Activated CD8-positive, alpha-beta T cell treated with anti-CD3 and anti-CD28 coated beads for 36 hours (primary cell): ENCODE measurements around the gene CYP26C1. TPM values are rescaled to one million over a fixed set of nuclear protein-coding genes. Genes with fewer than 3 reads are reported as not detected.
"Not testable (repeated sequence)": the region's sequence is repeated elsewhere in the genome, so short reads cannot be mapped to it uniquely, and the experiment has no call there.

Experiments
- ATAC-seq: fragments of 200-7000 bp; cut with Tn5 transposase; one replicate; pipeline ENCODE4 v1.10.0; 2021; ENCODE audit warnings: mild to moderate bottlenecking, moderate library complexity
- CTCF ChIA-PET: fragments of 350-600 bp; sonication (Branson Sonifier 250); formaldehyde crosslinking; loops from one replicate; lab custom pipeline; 2021; ENCODE audit warnings: antibody characterized with exemption; lab: Charles Lee
- POLR2A ChIA-PET: fragments of 350-600 bp; sonication (Branson Sonifier 250); formaldehyde crosslinking; loops from one replicate; lab custom pipeline; 2021; ENCODE audit warnings: antibody characterized with exemption; lab: Charles Lee
- DNase-seq: peaks from one replicate; pipeline ENCODE4 v3.0.0-alpha.2; 2020
- H3K27ac Mint-ChIP-seq: one replicate; pipeline ENCODE4 v1.8.0; 2021; ENCODE audit warnings: mild to moderate bottlenecking, mixed read lengths
- H3K27me3 Mint-ChIP-seq: one replicate; pipeline ENCODE4 v1.8.0; 2021; ENCODE audit warnings: mixed read lengths
- H3K36me3 Mint-ChIP-seq: one replicate; pipeline ENCODE4 v1.8.0; 2021; ENCODE audit warnings: low read depth, mixed read lengths
- H3K4me1 Mint-ChIP-seq: one replicate; pipeline ENCODE4 v1.8.0; 2021; ENCODE audit warnings: low read depth, mixed read lengths
- H3K4me3 Mint-ChIP-seq: one replicate; pipeline ENCODE4 v1.8.0; 2021; ENCODE audit warnings: mild to moderate bottlenecking, moderate library complexity, mixed read lengths
- H3K9me3 Mint-ChIP-seq: one replicate; pipeline ENCODE4 v1.8.0; 2021; ENCODE audit warnings: mixed read lengths
- CTCF ChIP-seq: fragments of 200-600 bp; IDR thresholded peaks from one replicate; pipeline ENCODE4 v1.8.0; 2022; ENCODE audit warnings: antibody characterized with exemption, mild to moderate bottlenecking
- intact Hi-C: fragments of 100-400 bp; cut with micrococcal nuclease; formaldehyde crosslinking; loops from one replicate; pipeline ENCODE4 v1.10.0; 2022
- total RNA-seq, 2 experiments: library from RNA; stranded (reverse); gene quantifications; one replicate each; pipeline ENCODE4 v1.2.3, GENCODE V29; 2021

Gene CYP26C1
- total RNA-seq, 2 experiments from 2014 or later = not detected

GRCh38 chr10:93097386-93097785, 36.8 kb downstream of the CYP26C1 start:
- TF ChIP-seq CTCF = no peak
- Mint-ChIP-seq H3K27me3 (no peaks in the 10 kb centered on the region), H3K36me3 (no peaks in the 10 kb centered on the region), H3K27ac (no peak overlapping the region), H3K4me3 (no peak overlapping the region), H3K4me1 (no peaks in the 10 kb centered on the region), H3K9me3 (no peaks in the 10 kb centered on the region)
- DNase-seq (no peak), ATAC-seq (no peak)
- ChIA-PET CTCF (no interaction called here), POLR2A (no interaction called here)
- intact Hi-C loops = no loop called here

GRCh38 chr10:93098816-93099215, 38.2 kb downstream of the CYP26C1 start:
- TF ChIP-seq CTCF = no peak
- CTCF ChIA-PET = no interaction called here
- H3K4me1 Mint-ChIP-seq = no peaks in the 10 kb centered on the region
- peaks cover 1% of the 10 kb centered on the region for H3K27me3 Mint-ChIP-seq
- peaks cover 3% of the 10 kb centered on the region for H3K9me3 Mint-ChIP-seq
- intact Hi-C loops = no loop called here
- no peak overlapping the region for H3K4me3 Mint-ChIP-seq
- H3K36me3 Mint-ChIP-seq = no peaks in the 10 kb centered on the region
- no peak overlapping the region for H3K27ac Mint-ChIP-seq
- no peak for DNase-seq
- POLR2A ChIA-PET = interaction anchor here (1.1 kb wide), 1 partner anchor 12 kb away, joined by 3 read pairs; no protein-coding TSS in a partner anchor
- ATAC-seq = no peak

GRCh38 chr10:93099670-93100069, 39.1 kb downstream of the CYP26C1 start:
- DNase-seq (no peak), ATAC-seq (no peak)
- Mint-ChIP-seq H3K36me3 (no peaks in the 10 kb centered on the region), H3K27me3 (peaks cover 1% of the 10 kb centered on the region), H3K4me1 (no peaks in the 10 kb centered on the region), H3K27ac (no peak overlapping the region), H3K4me3 (no peak overlapping the region), H3K9me3 (peaks cover 6% of the 10 kb centered on the region)
- CTCF ChIA-PET = no interaction called here
- TF ChIP-seq CTCF = no peak
- POLR2A ChIA-PET = interaction anchor here (1.1 kb wide), 1 partner anchor 11 kb away, joined by 3 read pairs; no protein-coding TSS in a partner anchor
- intact Hi-C loops = no loop called here

GRCh38 chr10:93101148-93101547, 40.5 kb downstream of the CYP26C1 start:
- DNase-seq, H3K27ac Mint-ChIP-seq, ATAC-seq, H3K9me3 Mint-ChIP-seq, H3K4me3 Mint-ChIP-seq, POLR2A ChIA-PET, intact Hi-C loops, H3K27me3 Mint-ChIP-seq, H3K36me3 Mint-ChIP-seq, H3K4me1 Mint-ChIP-seq: not testable (repeated sequence)
- CTCF ChIA-PET = interaction anchor here (1.2 kb wide), 1 partner anchor 15 kb away, joined by 3 read pairs; no protein-coding TSS in a partner anchor

- Mint-ChIP-seq H3K9me3 (peaks cover 6% of the 10 kb centered on the region), H3K27me3 (peaks cover 1% of the 10 kb centered on the region), H3K27ac (no peak overlapping the region), H3K4me3 (no peak overlapping the region), H3K4me1 (no peaks in the 10 kb centered on the region), H3K36me3 (no peaks in the 10 kb centered on the region)
- TF ChIP-seq CTCF = no peak
- DNase-seq (no peak), ATAC-seq (no peak)
- CTCF ChIA-PET = no interaction called here
- intact Hi-C loops = no loop called here
- POLR2A ChIA-PET = no interaction called here
These were observed 43.4 kb downstream of the CYP26C1 start for GRCh38 chr10:93103953-93104352.
